ENCODE data around the gene NEB. TPM values are rescaled to one million over a fixed set of nuclear protein-coding genes. Genes with fewer than 3 reads are reported as not detected.

NEB gene
- total and polyA plus RNA-seq, 9 donors = 0.18 to 1.8 (median 0.26) TPM

- Histone ChIP-seq H3K4me1 (ENCODE audit: insufficient read depth) (no peaks in the 10 kb centered on the region), H3K4me3 (no peak overlapping the region), H3K36me3 (no peaks in the 10 kb centered on the region), H3K27me3 (no peaks in the 10 kb centered on the region), H3K9me3 (no peaks in the 10 kb centered on the region), H3K27ac (no peak overlapping the region)
- intact Hi-C loops (cut with DNase I) = no loop called here
- TF ChIP-seq POLR2A (IDR thresholded peaks at IDR 0.05) (no peak), EP300 (IDR thresholded peaks at IDR 0.05) (no peak), CTCF (IDR thresholded peaks at IDR 0.05) (no peak)
- DNase-seq = no peak
- 81 to 85% (median 85%) methylated on average over 7 of the region's 7 CpGs for WGBS, 3 donors
These were observed 63.9 kb downstream of the NEB start for GRCh38 chr2:151670346-151670745.

- H3K36me3 ChIP-seq = no peaks in the 10 kb centered on the region
- intact Hi-C loops (cut with DNase I) = no loop called here
These were observed 64.6 kb downstream of the NEB start for GRCh38 chr2:151669585-151670081.

GRCh38 chr2:151668737-151669136 lies 65.5 kb downstream of the NEB start:
- Histone ChIP-seq H3K4me1 (ENCODE audit: insufficient read depth) (no peaks in the 10 kb centered on the region), H3K27ac (no peak overlapping the region), H3K4me3 (no peak overlapping the region), H3K9me3 (no peaks in the 10 kb centered on the region), H3K27me3 (no peaks in the 10 kb centered on the region), H3K36me3 (no peaks in the 10 kb centered on the region)
- intact Hi-C loops (cut with DNase I) = no loop called here
- 95 to 99% (median 97%) methylated on average over 5 of the region's 5 CpGs for WGBS, 3 donors
- TF ChIP-seq EP300 (IDR thresholded peaks at IDR 0.05) = no peak
- TF ChIP-seq CTCF (IDR thresholded peaks at IDR 0.05) = no peak
- TF ChIP-seq POLR2A (IDR thresholded peaks at IDR 0.05) = no peak
- DNase-seq = no peak

More at GRCh38 chr2:151669585-151670081, 64.6 kb downstream of the NEB start:
- H3K4me3 ChIP-seq = no peak overlapping the region
- no peaks in the 10 kb centered on the region for H3K27me3 ChIP-seq
- no peak for DNase-seq
- H3K4me1 ChIP-seq (ENCODE audit: insufficient read depth) = no peaks in the 10 kb centered on the region
- TF ChIP-seq CTCF (IDR thresholded peaks at IDR 0.05) (no peak), POLR2A (IDR thresholded peaks at IDR 0.05) (no peak), EP300 (IDR thresholded peaks at IDR 0.05) (no peak)
- WGBS, 3 donors = 53 to 59% (median 58%) methylated on average over 6 of the region's 6 CpGs
- H3K9me3 ChIP-seq = no peaks in the 10 kb centered on the region
- H3K27ac ChIP-seq = no peak overlapping the region

GRCh38 chr2:151665959-151666358 lies 68.3 kb downstream of the NEB start:
- TF ChIP-seq EP300 (IDR thresholded peaks at IDR 0.05) (no peak), POLR2A (IDR thresholded peaks at IDR 0.05) (no peak), CTCF (IDR thresholded peaks at IDR 0.05) (no peak)
- no peak for DNase-seq
- no peak overlapping the region for H3K4me3 ChIP-seq
- WGBS, 3 donors = 78 to 90% (median 86%) methylated on average over 3 of the region's 3 CpGs
- no peaks in the 10 kb centered on the region for H3K4me1 ChIP-seq (ENCODE audit: insufficient read depth)
- H3K27me3 ChIP-seq = no peaks in the 10 kb centered on the region
- no peaks in the 10 kb centered on the region for H3K9me3 ChIP-seq
- H3K36me3 ChIP-seq = no peaks in the 10 kb centered on the region
- intact Hi-C loops (cut with DNase I) = no loop called here
- no peak overlapping the region for H3K27ac ChIP-seq
